GM21576 (cell line): ENCODE measurements around the gene MYBPH.
A peak's percentile ranks its signal among the peaks of the same experiment; 100 is the strongest.

ENCODE experiments used
- ATAC-seq: cut with Tn5 transposase; IDR thresholded peaks from one replicate; pipeline ENCODE4 v1.9.1; 2021; ENCODE audit warnings: mild to moderate bottlenecking, moderate library complexity; ENCODE audit not compliant: unreplicated experiment

The MYBPH gene

GRCh38 chr1:203180611-203181330, 5.1 kb upstream of the MYBPH start:
- ATAC-seq: no peak

- no peak for ATAC-seq
Measured at GRCh38 chr1:203179667-203180005, 4.0 kb upstream of the MYBPH start.

- no peak for ATAC-seq
Measured at GRCh38 chr1:203178821-203179666, 3.4 kb upstream of the MYBPH start.

- no peak for ATAC-seq
Measured at GRCh38 chr1:203178083-203178482, 2.5 kb upstream of the MYBPH start.

- no peak for ATAC-seq
Measured at GRCh38 chr1:203177470-203178039, 1.9 kb upstream of the MYBPH start.

GRCh38 chr1:203177036-203177405, 1.4 kb upstream of the MYBPH start:
- no peak for ATAC-seq

- ATAC-seq: no peak
Measured at GRCh38 chr1:203176273-203177035, 828 bp upstream of the MYBPH start.

GRCh38 chr1:203175827-203176241, 208 bp upstream of the MYBPH start:
- ATAC-seq: no peak

GRCh38 chr1:203174324-203174985, 1.2 kb downstream of the MYBPH start:
- no peak for ATAC-seq

GRCh38 chr1:203173566-203173965, 2.1 kb downstream of the MYBPH start:
- ATAC-seq: peak; percentile 78

- ATAC-seq: no peak
Measured at GRCh38 chr1:203173011-203173555, 2.5 kb downstream of the MYBPH start.

GRCh38 chr1:203172184-203173010, 3.2 kb downstream of the MYBPH start:
- ATAC-seq: no peak

- no peak for ATAC-seq
Measured at GRCh38 chr1:203171341-203172183, 4.1 kb downstream of the MYBPH start.

GRCh38 chr1:203170625-203171330, 4.8 kb downstream of the MYBPH start:
- no peak for ATAC-seq

- no peak for ATAC-seq
Measured at GRCh38 chr1:203169770-203170520, 5.7 kb downstream of the MYBPH start.

GRCh38 chr1:203168991-203169390, 6.6 kb downstream of the MYBPH start:
- no peak for ATAC-seq

GRCh38 chr1:203168256-203168786, 7.3 kb downstream of the MYBPH start:
- no peak for ATAC-seq
